ENCODE measurements around the gene IGFL3.

- TF ChIP-seq NFIC (IDR thresholded peaks at IDR 0.05), result no peak
- TF ChIP-seq YY1 (IDR thresholded peaks at IDR 0.05; ENCODE audit: low read depth), result no peak
- TF ChIP-seq CEBPB (IDR thresholded peaks at IDR 0.05), result no peak
- no peak for TF ChIP-seq MAX (IDR thresholded peaks at IDR 0.05)
- no peak for TF ChIP-seq REST (IDR thresholded peaks at IDR 0.05; ENCODE audit: low read depth)
Measured at GRCh38 chr19:46155237-46155636, 30.7 kb upstream of the IGFL3 start.
